Upper lobe of right lung (tissue), 1 donor: Measurements from ENCODE around the gene RFNG. TPM values are rescaled to one million over a fixed set of nuclear protein-coding genes. Genes with fewer than 3 reads are reported as not detected.

Experiments used
- ATAC-seq: fragments of 200-7000 bp; cut with Tn5 transposase; one replicate; pipeline ENCODE4 v1.9.1; 2020; ENCODE audit warnings: mild to moderate bottlenecking, moderate library complexity
- DNase-seq: peaks from one replicate; pipeline ENCODE4 v3.0.0-alpha.2; 2020
- H3K27ac ChIP-seq: fragments of 200-600 bp; one replicate; pipeline ENCODE4 v1.8.0; 2022
- H3K27me3 ChIP-seq: fragments of 200-600 bp; one replicate; pipeline ENCODE4 v1.8.0; 2022; ENCODE audit warnings: mild to moderate bottlenecking
- H3K36me3 ChIP-seq: fragments of 200-600 bp; one replicate; pipeline ENCODE4 v1.8.0; 2022
- H3K4me1 ChIP-seq: fragments of 200-600 bp; one replicate; pipeline ENCODE4 v1.8.0; 2022
- H3K4me3 ChIP-seq: fragments of 200-600 bp; one replicate; pipeline ENCODE4 v1.8.0; 2022; ENCODE audit warnings: mild to moderate bottlenecking
- H3K9me3 ChIP-seq: fragments of 200-600 bp; one replicate; pipeline ENCODE4 v1.8.0; 2022
- CTCF ChIP-seq: fragments of 200-600 bp; IDR thresholded peaks from one replicate; pipeline ENCODE4 v1.8.0; 2022; ENCODE audit warnings: antibody characterized with exemption
- intact Hi-C: fragments of 100-400 bp; cut with DNase I; formaldehyde crosslinking; loops from one replicate; pipeline ENCODE4 v1.11.0; 2022
- total RNA-seq: library from RNA; stranded (reverse); fragmentation: NEBNext Ultra II Directional; extraction: Animal tissue kit (Norgen Biotek cat#: 25700); gene quantifications from one replicate; pipeline ENCODE4 v1.2.1, GENCODE V29; 2021
- donor health status: DM: no; HTN: yes; CAD: no; lungs with severe emphysema.

The RFNG gene
- total RNA-seq, 1 donor from 2014 or later, result 38.5 TPM

GRCh38 chr17:82016061-82016874 is 35.3 kb downstream of the RFNG start:
- ATAC-seq (no peak), DNase-seq (no peak)
- Histone ChIP-seq H3K4me3 (no peak overlapping the region), H3K4me1 (peaks cover 4% of the 10 kb centered on the region), H3K27me3 (no peaks in the 10 kb centered on the region), H3K36me3 (no peaks in the 10 kb centered on the region), H3K27ac (no peak overlapping the region), H3K9me3 (no peaks in the 10 kb centered on the region)
- TF ChIP-seq CTCF, result no peak
- intact Hi-C loops, result no loop called here

GRCh38 chr17:82015311-82015971 is 36.2 kb downstream of the RFNG start:
- intact Hi-C loops, result no loop called here
- H3K27me3 ChIP-seq, result no peaks in the 10 kb centered on the region
- H3K9me3 ChIP-seq, result no peaks in the 10 kb centered on the region
- H3K36me3 ChIP-seq, result no peaks in the 10 kb centered on the region
- H3K4me3 ChIP-seq, result no peak overlapping the region
- ATAC-seq (no peak), DNase-seq (no peak)
- H3K4me1 ChIP-seq, result peaks cover 3% of the 10 kb centered on the region
- no peak for TF ChIP-seq CTCF
- no peak overlapping the region for H3K27ac ChIP-seq

- H3K4me3 ChIP-seq, result no peak overlapping the region
- DNase-seq (no peak), ATAC-seq (no peak)
- H3K27me3 ChIP-seq, result no peaks in the 10 kb centered on the region
- H3K36me3 ChIP-seq, result no peaks in the 10 kb centered on the region
- no peak for TF ChIP-seq CTCF
- peaks cover 3% of the 10 kb centered on the region for H3K4me1 ChIP-seq
- intact Hi-C loops, result no loop called here
- no peaks in the 10 kb centered on the region for H3K9me3 ChIP-seq
- no peak overlapping the region for H3K27ac ChIP-seq
Measured at GRCh38 chr17:82014971-82015310, 36.7 kb downstream of the RFNG start.

- Histone ChIP-seq H3K27ac (peak overlapping the region; percentile 78), H3K4me1 (peaks cover 3% of the 10 kb centered on the region), H3K4me3 (peak overlapping the region; percentile 10)
Measured at GRCh38 chr17:82014432-82014831, 37.2 kb downstream of the RFNG start.

GRCh38 chr17:82013772-82014321 is 37.8 kb downstream of the RFNG start:
- H3K27ac ChIP-seq, result peak overlapping the region; percentile 78
- no peaks in the 10 kb centered on the region for H3K36me3 ChIP-seq
- intact Hi-C loops, result no loop called here
- H3K27me3 ChIP-seq, result no peaks in the 10 kb centered on the region
- DNase-seq (peak; percentile 90), ATAC-seq (peak; percentile 58)
- no peaks in the 10 kb centered on the region for H3K9me3 ChIP-seq
- peaks cover 3% of the 10 kb centered on the region for H3K4me1 ChIP-seq
- TF ChIP-seq CTCF, result no peak
- peak overlapping the region; percentile 16 for H3K4me3 ChIP-seq

More at GRCh38 chr17:82014432-82014831, 37.2 kb downstream of the RFNG start:
- H3K27me3 ChIP-seq, result no peaks in the 10 kb centered on the region
- intact Hi-C loops, result no loop called here
- no peaks in the 10 kb centered on the region for H3K9me3 ChIP-seq
- peak; percentile 39 for ATAC-seq
- no peaks in the 10 kb centered on the region for H3K36me3 ChIP-seq
- no peak for TF ChIP-seq CTCF
- DNase-seq, result peak; percentile 83
